Measurements from ENCODE around the gene SWAP70. TPM values are rescaled to one million over a fixed set of nuclear protein-coding genes. Genes with fewer than 3 reads are reported as not detected.

The SWAP70 gene
- total RNA-seq, 1 donor from 2014 or later, result 18.0 TPM

DNA sequence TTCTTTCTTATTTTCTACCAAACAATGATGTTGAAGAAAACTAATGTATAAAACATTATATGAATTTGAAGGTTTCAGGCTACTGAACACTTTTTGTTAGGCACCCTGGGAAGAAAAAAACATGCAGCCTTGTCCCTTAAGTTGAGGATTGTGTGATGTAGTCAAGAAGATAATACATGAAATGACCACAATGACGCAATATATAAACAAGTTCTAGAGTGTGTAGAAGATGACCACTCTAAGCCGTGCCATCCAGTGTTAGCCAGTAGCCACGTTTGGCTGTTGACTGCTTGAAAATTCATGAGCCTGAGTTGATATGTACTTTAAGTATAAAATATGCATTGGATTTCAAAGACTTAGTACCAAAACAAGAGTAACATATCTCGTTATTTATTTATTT, 16.2 kb downstream of the SWAP70 start:
- H3K27me3 ChIP-seq (ENCODE audit: control insufficient read depth, insufficient read depth, low read length), result no peaks in the 10 kb centered on the region
- no peaks in the 10 kb centered on the region for H3K36me3 ChIP-seq (ENCODE audit: control insufficient read depth, insufficient read depth, low read length)
- TF ChIP-seq, protein P1, sequence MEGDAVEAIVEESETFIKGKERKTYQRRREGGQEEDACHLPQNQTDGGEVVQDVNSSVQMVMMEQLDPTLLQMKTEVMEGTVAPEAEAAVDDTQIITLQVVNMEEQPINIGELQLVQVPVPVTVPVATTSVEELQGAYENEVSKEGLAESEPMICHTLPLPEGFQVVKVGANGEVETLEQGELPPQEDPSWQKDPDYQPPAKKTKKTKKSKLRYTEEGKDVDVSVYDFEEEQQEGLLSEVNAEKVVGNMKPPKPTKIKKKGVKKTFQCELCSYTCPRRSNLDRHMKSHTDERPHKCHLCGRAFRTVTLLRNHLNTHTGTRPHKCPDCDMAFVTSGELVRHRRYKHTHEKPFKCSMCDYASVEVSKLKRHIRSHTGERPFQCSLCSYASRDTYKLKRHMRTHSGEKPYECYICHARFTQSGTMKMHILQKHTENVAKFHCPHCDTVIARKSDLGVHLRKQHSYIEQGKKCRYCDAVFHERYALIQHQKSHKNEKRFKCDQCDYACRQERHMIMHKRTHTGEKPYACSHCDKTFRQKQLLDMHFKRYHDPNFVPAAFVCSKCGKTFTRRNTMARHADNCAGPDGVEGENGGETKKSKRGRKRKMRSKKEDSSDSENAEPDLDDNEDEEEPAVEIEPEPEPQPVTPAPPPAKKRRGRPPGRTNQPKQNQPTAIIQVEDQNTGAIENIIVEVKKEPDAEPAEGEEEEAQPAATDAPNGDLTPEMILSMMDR (IDR thresholded peaks at IDR 0.05; ENCODE audit: insufficient read depth, low read length, poor library complexity, severe bottlenecking), result no peak
- no peak for DNase-seq (ENCODE audit: low read depth)
- H3K4me3 ChIP-seq (ENCODE audit: low read depth, low read length), result no peak overlapping the region

DNA sequence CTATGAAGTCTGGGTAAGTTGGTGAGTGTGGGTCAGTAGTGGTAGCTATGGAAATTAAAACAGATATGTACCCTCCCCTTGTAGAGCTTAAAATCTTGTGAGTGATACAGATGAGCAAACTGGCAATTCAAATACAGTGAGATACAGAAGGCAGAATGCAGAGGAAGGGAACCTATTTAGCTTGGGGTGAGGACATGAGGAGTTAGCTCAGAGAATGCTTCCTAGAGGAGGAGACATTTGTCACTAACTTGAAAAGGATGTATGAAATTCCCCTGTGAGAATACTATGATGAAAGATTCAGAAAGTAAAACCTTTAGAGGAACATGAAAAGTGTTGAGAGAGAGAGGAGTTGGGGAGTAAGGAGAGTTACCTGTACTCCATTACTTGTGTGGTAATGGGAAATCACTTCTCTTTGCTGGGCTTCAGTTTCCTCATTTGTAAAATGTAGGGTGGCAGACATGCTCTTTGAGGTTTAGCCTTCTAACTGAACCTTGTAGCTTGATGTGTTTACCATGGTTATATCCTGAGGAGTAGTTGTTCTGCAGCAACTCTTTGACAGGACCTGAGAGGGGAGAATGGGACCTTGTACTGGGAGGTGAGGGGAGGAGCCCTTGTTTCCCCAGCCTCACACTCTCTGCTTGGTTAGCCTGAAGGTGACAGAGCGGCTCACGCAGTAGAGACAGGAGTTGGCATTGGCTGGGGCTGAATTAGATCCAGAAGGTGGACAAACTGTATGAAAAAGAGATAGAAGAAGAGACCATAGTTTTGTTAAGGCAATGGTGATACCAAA, 17.9 kb downstream of the SWAP70 start:
- TF ChIP-seq, protein P1 (IDR thresholded peaks at IDR 0.05; ENCODE audit: insufficient read depth, low read length, poor library complexity, severe bottlenecking), result no peak
- no peak for DNase-seq (ENCODE audit: low read depth)

DNA sequence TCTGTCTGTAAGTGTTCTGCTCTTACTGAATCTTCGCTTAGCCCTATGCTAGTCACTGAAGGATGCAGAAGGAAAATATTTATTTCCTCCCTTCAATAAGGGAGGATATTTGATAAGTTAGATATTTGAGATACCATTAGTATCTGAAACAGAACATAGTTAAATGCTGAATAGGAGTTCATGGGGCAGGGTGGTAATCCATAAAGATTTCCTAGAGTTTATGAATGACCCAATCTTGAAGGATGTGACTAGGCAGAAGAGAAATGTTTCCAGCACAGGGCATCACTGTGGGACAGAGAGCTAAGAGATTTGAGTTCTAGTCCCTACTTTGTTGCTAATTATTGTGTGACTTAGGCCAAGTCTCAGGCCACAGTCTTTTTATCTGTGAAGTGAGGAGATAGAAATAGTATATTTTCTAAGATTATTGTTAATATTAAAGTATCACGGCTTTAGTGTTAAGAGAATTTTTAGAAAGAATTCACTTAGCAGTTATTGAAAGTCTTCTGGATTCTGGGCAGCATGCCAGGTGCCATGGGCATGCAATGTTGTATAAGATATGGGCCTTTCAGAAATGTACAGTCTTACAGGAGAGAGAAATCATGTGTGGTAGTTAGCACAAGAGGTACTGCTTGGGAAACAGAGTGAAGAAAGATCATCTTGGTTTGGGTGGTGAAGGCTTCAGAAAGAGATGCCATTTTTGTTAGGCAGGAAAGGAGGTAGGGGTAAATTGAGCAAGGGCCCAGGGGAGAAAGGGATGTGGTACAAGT, 24.0 kb downstream of the SWAP70 start:
- DNase-seq (ENCODE audit: low read depth), result no peak
- TF ChIP-seq, protein P1 (IDR thresholded peaks at IDR 0.05; ENCODE audit: insufficient read depth, low read length, poor library complexity, severe bottlenecking), result no peak
- Histone ChIP-seq H3K27me3 (ENCODE audit: control insufficient read depth, insufficient read depth, low read length) (no peaks in the 10 kb centered on the region), H3K4me3 (ENCODE audit: low read depth, low read length) (no peak overlapping the region), H3K36me3 (ENCODE audit: control insufficient read depth, insufficient read depth, low read length) (no peaks in the 10 kb centered on the region)

More for the DNA sequence above, 17.9 kb downstream of the SWAP70 start:
- no peak overlapping the region for H3K4me3 ChIP-seq (ENCODE audit: low read depth, low read length)
- H3K27me3 ChIP-seq (ENCODE audit: control insufficient read depth, insufficient read depth, low read length), result no peaks in the 10 kb centered on the region
- no peaks in the 10 kb centered on the region for H3K36me3 ChIP-seq (ENCODE audit: control insufficient read depth, insufficient read depth, low read length)

DNA sequence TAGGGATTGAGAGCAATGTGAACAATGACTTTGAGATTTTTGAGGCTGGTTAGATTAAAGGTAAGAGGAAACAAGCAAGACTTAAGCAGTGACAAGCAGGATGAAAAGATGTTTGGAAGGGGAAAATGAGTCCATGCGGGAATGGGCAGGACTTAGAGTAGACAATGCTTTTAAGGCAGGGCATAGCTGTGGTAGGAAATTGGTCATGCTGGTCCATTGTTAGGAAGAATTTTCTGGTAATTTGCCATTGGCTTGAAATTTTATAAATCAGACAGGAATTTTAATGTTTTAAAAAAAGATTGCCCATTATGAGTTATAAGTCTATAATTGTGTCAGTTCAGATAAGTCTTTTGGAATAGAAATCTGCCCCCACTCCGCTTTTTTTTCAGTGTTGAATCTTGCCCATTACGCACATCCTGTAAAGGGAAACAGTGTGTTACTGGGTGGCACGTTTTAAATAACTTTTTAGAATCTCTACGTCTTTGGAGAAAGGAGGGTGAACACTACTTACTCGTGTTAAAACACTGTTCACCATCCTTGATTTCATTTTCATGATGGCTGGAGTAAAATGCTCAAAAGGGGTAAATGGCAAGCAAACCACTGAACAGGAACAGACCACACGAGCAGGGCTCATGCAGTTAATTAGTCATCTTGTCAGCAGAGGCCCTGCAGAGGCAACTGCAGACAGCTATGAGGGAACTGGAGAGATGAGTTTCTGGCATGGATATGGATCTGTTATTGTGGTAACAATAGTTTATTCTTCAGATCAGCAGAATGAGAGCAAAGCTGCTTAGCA, 25.0 kb downstream of the SWAP70 start:
- Histone ChIP-seq H3K36me3 (ENCODE audit: control insufficient read depth, insufficient read depth, low read length) (no peaks in the 10 kb centered on the region), H3K4me3 (ENCODE audit: low read depth, low read length) (no peak overlapping the region), H3K27me3 (ENCODE audit: control insufficient read depth, insufficient read depth, low read length) (no peaks in the 10 kb centered on the region)
- DNase-seq (ENCODE audit: low read depth), result peak; percentile 63
- TF ChIP-seq, protein P1 (IDR thresholded peaks at IDR 0.05; ENCODE audit: insufficient read depth, low read length, poor library complexity, severe bottlenecking), result no peak

DNA sequence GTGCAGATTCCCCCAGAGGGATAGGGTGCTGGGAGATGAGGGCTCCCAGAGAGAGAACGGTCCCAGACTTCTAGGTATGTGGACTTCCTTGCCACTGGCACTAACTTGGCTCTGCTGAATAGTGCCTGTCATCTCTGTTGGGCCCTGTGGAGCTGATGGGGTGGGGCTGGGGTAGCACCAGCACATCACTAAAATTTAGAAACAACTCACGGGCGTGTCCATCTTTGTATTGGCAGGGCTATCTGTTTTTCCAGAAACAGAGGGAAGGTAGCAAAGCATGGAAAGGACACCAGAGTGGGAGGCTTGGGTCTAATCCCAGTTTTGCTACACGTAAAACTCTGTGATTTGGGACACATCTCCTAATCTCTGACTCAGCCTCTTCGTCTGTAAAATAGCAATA, 25.8 kb downstream of the SWAP70 start:
- DNase-seq (ENCODE audit: low read depth), result no peak
- Histone ChIP-seq H3K27me3 (ENCODE audit: control insufficient read depth, insufficient read depth, low read length) (no peaks in the 10 kb centered on the region), H3K4me3 (ENCODE audit: low read depth, low read length) (no peak overlapping the region), H3K36me3 (ENCODE audit: control insufficient read depth, insufficient read depth, low read length) (no peaks in the 10 kb centered on the region)
- TF ChIP-seq, protein P1 (IDR thresholded peaks at IDR 0.05; ENCODE audit: insufficient read depth, low read length, poor library complexity, severe bottlenecking), result no peak

Measured in kidney epithelial cell (primary cell).